ENCODE measurements around the gene PKMYT1.

DNA sequence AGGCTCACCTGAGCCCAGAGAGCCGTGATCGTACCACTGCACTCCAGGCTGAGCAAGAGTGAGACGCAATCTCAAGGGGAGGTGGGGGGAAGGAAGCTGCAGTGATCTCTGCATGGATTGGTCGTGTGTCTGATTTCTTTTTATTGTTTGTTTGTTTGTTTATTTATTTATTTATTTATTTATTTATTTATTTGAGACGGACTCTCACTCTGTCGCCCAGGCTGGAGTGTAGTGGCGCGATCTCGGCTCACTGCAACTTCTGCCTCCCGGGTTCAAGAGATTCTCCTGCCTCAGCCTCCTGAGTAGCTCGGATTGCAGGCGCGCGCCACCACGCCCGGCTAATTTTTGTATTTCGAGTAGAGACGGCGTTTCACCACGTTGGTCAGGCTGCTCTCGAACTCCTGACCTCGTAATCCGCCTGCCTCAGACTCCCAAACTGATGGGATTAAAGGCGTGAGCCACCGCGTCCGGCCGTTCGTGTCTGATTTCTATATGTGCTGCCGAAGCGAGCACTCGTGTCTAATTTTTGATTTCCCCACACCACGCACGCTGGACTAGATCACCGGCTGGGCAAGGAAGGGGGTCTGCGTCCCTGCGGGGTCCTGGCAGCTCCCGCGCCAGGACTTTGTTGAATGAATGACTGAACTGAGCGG, 39.5 kb upstream of the PKMYT1 start:
- TF ChIP-seq CTCF (IDR thresholded peaks at IDR 0.05; ENCODE audit: low read depth, low read length) (no peak), EZH2phosphoT487 (IDR thresholded peaks at IDR 0.05; ENCODE audit: low read depth) (no peak)
